GM21515 (cell line): ENCODE measurements around the gene MOB1A.
A peak's percentile ranks its signal among the peaks of the same experiment; 100 is the strongest.
"Not testable (repeated sequence)": the region's sequence is repeated elsewhere in the genome, so short reads cannot be mapped to it uniquely, and the experiment has no call there.

ENCODE experiments used
- ATAC-seq: cut with Tn5 transposase; IDR thresholded peaks from one replicate; pipeline ENCODE4 v1.9.1; 2021; ENCODE audit not compliant: unreplicated experiment

MOB1A gene

GRCh38 chr2:74149570-74150319 is 28.9 kb downstream of the MOB1A start:
- no peak for ATAC-seq

- ATAC-seq, result no peak
Measured at GRCh38 chr2:74149247-74149525, 29.5 kb downstream of the MOB1A start.

GRCh38 chr2:74148457-74149246 is 30.0 kb downstream of the MOB1A start:
- no peak for ATAC-seq

DNA sequence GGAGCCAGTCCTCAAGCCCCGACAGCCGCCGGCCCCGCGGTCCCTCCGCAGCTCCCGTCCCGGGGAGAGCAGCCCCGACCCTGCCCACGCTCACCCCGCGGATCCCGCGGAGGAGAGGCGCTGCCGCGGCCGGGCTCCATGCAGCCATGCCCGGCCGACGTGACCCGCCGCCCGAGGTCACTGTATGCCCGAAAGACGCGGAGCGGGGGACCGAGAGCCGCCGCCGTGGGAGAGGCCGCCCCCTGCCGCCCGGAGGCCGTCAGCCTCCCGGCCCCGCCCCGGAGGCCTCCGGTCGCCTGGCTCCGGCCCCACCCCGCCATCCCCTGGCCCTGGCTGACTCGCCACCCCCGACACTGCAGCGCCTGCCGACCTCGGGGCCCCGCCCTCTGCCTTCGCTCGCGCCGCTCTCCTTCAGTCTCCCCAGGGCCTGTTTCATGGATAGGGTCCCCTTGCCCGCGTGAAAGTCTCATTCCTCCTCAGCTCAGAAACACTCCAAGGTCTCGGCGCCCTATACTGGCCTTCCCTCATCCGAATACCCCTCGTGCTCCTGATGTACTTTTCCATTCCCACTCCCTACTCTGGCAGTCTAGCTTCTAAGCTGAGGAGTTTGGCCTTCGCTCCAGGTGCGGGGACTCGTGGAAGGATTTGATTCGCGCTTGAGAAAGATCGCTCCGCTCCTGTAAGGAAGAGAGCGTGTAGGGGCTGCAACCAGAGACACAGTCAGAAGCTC is 30.8 kb downstream of the MOB1A start, which contains the start of gene BOLA3:
BOLA3 (minus strand) TSS at position 186 of the 730 bp plus-strand sequence; CDS start at position 148, 38 bp downstream.
- ATAC-seq, result peak; percentile 86

GRCh38 chr2:74146929-74147726 is 31.6 kb downstream of the MOB1A start:
- no peak for ATAC-seq

GRCh38 chr2:74142340-74142739 is 36.3 kb downstream of the MOB1A start:
- no peak for ATAC-seq

DNA sequence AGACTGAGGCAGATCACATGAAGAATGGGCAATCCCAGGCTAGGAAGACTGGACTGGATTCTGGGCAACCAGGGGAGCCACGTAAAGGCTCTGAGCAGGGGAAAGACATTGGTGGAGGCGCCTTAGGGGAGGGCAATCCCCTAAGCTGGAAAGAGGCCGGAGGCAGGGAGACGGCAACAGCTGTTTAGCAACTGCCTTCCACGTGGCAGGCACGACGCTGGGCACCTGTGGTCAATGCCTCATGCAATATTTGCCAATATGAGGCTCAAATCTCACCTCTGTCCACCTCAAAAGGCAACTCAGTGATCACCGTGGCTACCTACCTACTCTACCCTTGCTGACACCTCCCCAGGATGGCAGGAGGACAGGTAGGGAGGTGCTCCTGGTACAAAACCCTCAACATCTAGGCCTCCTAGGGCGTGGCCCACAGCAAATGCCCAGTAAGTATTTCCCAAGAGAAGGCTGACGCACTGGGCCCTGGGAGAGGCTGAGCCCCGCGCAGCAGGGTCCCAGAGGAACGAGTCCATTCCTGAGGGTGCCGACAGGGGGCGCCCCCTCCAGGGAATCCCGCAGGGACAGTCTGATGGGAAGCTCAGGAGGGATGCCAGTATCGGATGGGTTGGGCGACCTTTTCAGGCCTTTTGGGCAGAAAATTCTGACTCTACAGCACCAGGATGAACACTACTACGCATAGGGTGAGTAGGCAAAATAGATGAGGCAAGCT is 39.9 kb downstream of the MOB1A start:
- no peak for ATAC-seq

GRCh38 chr2:74137651-74138599 is 40.8 kb downstream of the MOB1A start:
- no peak for ATAC-seq

DNA sequence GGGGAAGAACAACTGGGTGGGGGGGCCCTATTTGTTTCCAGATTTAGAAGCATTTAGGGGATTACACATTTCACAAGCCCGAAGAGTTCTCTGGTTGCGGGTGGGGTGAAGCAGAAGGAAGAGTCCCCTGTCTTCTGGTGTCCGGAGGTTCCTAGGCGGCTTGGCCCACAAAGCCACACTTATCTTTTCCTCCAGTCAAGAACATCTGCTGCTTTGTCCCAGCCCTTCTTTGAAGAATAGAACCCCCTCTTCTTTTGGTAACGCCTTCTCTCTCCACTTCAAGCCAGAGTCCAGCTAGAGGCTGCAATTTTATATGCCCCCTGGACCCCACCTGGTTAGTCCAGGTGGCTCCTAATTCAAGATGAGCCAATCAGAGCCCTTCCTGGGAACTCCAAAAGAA is 46.8 kb downstream of the MOB1A start:
- no peak for ATAC-seq

GRCh38 chr2:74130211-74130995 is 48.3 kb downstream of the MOB1A start:
- no peak for ATAC-seq

GRCh38 chr2:74128206-74128605 is 50.5 kb downstream of the MOB1A start:
- ATAC-seq, result no peak

DNA sequence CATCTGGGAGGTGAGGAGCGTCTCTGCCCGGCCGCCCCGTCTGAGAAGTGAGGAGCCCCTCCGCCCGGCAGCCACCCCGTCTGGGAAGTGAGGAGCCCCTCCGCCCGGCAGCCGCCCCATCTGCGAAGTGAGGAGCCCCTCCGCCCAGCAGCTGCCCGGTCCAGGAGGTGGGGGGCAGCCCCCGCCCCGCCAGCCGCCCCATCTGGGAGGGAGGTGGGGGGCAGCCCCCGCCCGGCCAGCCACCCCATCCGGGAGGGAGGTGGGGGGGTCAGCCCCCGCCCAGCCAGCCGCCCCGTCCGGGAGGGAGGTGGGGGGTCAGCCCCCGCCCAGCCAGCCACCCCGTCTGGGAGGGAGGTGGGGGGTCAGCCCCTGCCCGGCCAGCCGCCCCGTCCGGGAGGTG is 54.7 kb downstream of the MOB1A start:
- not testable (repeated sequence) for ATAC-seq

GRCh38 chr2:74121846-74122245 is 56.8 kb downstream of the MOB1A start:
- not testable (repeated sequence) for ATAC-seq

DNA sequence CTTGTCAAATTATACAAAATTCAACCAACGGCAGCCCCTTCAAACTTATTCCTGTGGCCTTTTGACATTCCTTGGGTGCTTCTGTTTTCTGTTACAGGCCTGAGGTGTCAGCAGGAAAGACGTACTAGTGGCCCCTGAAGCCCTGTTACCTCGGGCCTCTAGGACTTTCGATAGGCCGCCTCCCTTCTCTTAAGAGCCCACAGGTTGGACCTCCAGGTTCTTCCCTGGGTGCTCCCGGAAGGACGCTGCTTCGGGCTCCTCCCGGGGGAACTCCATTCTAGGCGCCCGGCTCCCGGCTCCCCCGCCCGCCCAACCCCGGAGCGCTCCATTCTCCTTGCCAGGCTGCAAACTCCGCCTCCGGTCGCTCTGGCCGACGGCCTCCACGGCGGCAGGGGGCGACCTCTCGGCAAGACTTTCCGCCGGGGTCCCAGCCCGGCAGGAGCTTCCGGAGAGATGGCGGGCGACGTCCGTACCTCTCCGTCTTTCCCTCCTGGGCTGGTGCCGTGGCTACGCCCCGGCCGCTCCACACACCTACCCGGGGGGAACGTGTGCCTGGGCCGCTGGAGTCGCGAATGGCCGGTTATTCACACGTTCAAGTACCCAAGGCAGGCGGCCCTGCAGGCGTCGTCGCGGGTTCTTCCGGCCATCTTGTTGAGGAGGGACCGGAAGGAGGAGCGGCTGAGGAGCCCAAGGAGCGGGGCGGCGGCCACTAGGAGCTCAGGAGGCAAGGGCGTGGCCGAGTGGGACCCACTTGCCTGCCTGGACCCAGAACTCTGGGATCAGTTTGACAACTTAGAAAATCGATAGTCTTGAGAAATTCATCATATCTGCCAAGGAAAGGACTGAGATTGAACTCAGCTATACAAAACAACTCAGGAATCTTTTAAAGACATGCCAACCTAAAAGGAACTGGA is 58.5 kb downstream of the MOB1A start:
- ATAC-seq, result peak; percentile 92

- no peak for ATAC-seq
Measured at GRCh38 chr2:74119339-74119738, 59.3 kb downstream of the MOB1A start.

DNA sequence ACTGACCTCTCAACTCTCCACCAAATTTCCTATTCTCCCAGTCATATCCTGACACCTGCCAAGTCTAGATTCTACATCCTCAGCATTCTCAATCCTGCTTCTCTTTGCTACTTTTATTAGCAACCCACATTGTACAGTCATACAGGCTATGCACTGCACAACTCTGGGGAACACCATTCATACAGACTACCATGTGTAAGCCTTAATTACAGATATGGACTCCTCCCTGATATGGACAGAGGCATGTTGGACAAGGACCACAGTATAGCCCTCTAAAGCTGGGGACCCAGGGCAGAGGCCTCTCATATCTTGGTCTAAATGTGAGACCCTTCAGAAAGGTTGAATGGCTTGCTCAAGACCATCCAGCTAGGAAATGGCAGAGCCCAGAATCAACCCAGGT is 67.3 kb downstream of the MOB1A start:
- ATAC-seq, result no peak

DNA sequence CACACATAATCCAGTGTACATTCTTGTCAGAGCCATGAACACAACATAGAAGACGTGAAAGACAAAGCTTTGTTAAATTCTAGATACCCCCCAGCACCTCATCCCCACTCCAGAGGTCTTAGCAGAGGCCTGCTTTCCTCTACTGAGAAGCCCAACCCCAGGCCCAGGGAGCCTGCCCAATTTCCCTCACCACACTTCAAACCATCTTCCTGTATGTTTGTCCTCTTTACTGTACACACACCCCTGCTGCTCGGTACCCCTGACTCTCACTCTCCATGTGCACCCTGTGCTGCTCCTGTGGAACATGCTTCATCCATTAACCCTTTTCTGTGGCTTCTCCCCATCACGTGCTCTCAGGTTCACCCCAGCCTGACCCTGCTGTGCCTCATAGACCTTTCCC is 68.1 kb downstream of the MOB1A start:
- ATAC-seq, result no peak
